Measurements from ENCODE around the gene OTOA. TPM values are rescaled to one million over a fixed set of nuclear protein-coding genes. Genes with fewer than 3 reads are reported as not detected.

Gene OTOA
- total and polyA plus RNA-seq, 2 of the 13 experiments (the other 11 are each of a cell fraction or from before 2014, with no cell fraction given) = 0.05 to 0.15 TPM

GRCh38 chr16:21628121-21628726 is 35.5 kb upstream of the OTOA start (continued):
- TF ChIP-seq ZNF878 (CRISPR knock-in tag; IDR thresholded peaks at IDR 0.05) = no peak
- TF ChIP-seq, protein P1, sequence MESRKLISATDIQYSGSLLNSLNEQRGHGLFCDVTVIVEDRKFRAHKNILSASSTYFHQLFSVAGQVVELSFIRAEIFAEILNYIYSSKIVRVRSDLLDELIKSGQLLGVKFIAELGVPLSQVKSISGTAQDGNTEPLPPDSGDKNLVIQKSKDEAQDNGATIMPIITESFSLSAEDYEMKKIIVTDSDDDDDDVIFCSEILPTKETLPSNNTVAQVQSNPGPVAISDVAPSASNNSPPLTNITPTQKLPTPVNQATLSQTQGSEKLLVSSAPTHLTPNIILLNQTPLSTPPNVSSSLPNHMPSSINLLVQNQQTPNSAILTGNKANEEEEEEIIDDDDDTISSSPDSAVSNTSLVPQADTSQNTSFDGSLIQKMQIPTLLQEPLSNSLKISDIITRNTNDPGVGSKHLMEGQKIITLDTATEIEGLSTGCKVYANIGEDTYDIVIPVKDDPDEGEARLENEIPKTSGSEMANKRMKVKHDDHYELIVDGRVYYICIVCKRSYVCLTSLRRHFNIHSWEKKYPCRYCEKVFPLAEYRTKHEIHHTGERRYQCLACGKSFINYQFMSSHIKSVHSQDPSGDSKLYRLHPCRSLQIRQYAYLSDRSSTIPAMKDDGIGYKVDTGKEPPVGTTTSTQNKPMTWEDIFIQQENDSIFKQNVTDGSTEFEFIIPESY (CRISPR knock-in tag; IDR thresholded peaks at IDR 0.05) = peak; percentile 76
- no peak for TF ChIP-seq ZNF883 (CRISPR knock-in tag; IDR thresholded peaks at IDR 0.05; ENCODE audit: not compliant biosample characterization)
- peak; percentile 69 for TF ChIP-seq PATZ1 (CRISPR knock-in tag; IDR thresholded peaks at IDR 0.05)
- TF ChIP-seq ASH2L (IDR thresholded peaks at IDR 0.05; ENCODE audit: insufficient read length, low read depth, low read length) = peak; percentile 25
- TF ChIP-seq TBX3 (IDR thresholded peaks at IDR 0.05; ENCODE audit: borderline replicate concordance) = peak; percentile 17; the same call in 1 of the 2 replicates
- no peak for TF ChIP-seq AHR (CRISPR knock-in tag; IDR thresholded peaks at IDR 0.05)
- peak; percentile 68; the same call in 1 of the 2 replicates for TF ChIP-seq ZNF121 (CRISPR knock-in tag; IDR thresholded peaks at IDR 0.05)
- peak; percentile 64; the same call in 1 of the 2 replicates for TF ChIP-seq NFIC (IDR thresholded peaks at IDR 0.05; ENCODE audit: low read length)
- TF ChIP-seq SOX13 (IDR thresholded peaks at IDR 0.05) = no peak
- peak in 1 of 2 experiments; percentile 75; a peak in 2 of 4 replicates for TF ChIP-seq SOX13 (CRISPR knock-in tag; conservative IDR thresholded peaks at IDR 0.05 in 1 of 2, IDR thresholded peaks at IDR 0.05 in 1 of 2)
- TF ChIP-seq LCORL (IDR thresholded peaks at IDR 0.05) = peak; percentile 44; the same call in 1 of the 2 replicates
- no peak for TF ChIP-seq LCORL (CRISPR knock-in tag; IDR thresholded peaks at IDR 0.05)
- 0 out of 2 replicates have a peak, but pooled peaks have one; percentile 35 for TF ChIP-seq MXD4 (CRISPR knock-in tag; IDR thresholded peaks at IDR 0.05)
- peak; percentile 40; the same call in 1 of the 2 replicates for TF ChIP-seq THAP11 (CRISPR knock-in tag; IDR thresholded peaks at IDR 0.05)
- no peak for TF ChIP-seq ZBTB7B (CRISPR knock-in tag; IDR thresholded peaks at IDR 0.05)
- TF ChIP-seq FOXK1 (CRISPR knock-in tag; IDR thresholded peaks at IDR 0.05; ENCODE audit: borderline replicate concordance, low read depth) = peak; percentile 19; the same call in 1 of the 2 replicates
- TF ChIP-seq ZBTB20 (CRISPR knock-in tag; IDR thresholded peaks at IDR 0.05; ENCODE audit: borderline replicate concordance, low read depth) = 0 out of 2 replicates have a peak, but pooled peaks have one; percentile 77
- TF ChIP-seq, protein P2, sequence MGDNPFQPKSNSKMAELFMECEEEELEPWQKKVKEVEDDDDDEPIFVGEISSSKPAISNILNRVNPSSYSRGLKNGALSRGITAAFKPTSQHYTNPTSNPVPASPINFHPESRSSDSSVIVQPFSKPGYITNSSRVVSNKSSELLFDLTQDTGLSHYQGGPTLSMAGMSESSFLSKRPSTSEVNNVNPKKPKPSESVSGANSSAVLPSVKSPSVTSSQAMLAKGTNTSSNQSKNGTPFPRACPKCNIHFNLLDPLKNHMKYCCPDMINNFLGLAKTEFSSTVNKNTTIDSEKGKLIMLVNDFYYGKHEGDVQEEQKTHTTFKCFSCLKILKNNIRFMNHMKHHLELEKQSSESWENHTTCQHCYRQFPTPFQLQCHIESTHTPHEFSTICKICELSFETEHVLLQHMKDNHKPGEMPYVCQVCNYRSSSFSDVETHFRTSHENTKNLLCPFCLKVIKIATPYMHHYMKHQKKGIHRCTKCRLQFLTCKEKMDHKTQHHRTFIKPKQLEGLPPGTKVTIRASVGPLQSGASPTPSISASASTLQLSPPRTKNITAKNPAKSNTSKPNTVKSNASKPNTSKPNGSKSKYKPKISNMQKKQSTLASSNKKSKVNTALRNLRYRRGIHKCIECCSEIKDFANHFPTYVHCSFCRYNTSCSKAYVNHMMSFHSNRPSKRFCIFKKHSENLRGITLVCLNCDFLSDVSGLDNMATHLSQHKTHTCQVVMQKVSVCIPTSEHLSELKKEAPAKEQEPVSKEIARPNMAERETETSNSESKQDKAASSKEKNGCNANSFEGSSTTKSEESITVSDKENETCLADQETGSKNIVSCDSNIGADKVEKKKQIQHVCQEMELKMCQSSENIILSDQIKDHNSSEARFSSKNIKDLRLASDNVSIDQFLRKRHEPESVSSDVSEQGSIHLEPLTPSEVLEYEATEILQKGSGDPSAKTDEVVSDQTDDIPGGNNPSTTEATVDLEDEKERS (CRISPR knock-in tag; IDR thresholded peaks at IDR 0.05) = peak; percentile 82; the same call in 1 of the 2 replicates
- no peak for TF ChIP-seq ZNF790 (CRISPR knock-in tag; IDR thresholded peaks at IDR 0.05; ENCODE audit: borderline replicate concordance)
- TF ChIP-seq MIXL1 (CRISPR knock-in tag; IDR thresholded peaks at IDR 0.05) = peak; percentile 63; the same call in 1 of the 2 replicates
- no peak for TF ChIP-seq EHMT2 (IDR thresholded peaks at IDR 0.05; ENCODE audit: borderline replicate concordance, low read depth, low read length)
- peak; percentile 80 for TF ChIP-seq FOXA3 (CRISPR knock-in tag; IDR thresholded peaks at IDR 0.05)
- TF ChIP-seq CEBPG (CRISPR knock-in tag; IDR thresholded peaks at IDR 0.05) = peak; percentile 39
